ENCODE results near the gene CXCL12.

The CXCL12 gene

DNA sequence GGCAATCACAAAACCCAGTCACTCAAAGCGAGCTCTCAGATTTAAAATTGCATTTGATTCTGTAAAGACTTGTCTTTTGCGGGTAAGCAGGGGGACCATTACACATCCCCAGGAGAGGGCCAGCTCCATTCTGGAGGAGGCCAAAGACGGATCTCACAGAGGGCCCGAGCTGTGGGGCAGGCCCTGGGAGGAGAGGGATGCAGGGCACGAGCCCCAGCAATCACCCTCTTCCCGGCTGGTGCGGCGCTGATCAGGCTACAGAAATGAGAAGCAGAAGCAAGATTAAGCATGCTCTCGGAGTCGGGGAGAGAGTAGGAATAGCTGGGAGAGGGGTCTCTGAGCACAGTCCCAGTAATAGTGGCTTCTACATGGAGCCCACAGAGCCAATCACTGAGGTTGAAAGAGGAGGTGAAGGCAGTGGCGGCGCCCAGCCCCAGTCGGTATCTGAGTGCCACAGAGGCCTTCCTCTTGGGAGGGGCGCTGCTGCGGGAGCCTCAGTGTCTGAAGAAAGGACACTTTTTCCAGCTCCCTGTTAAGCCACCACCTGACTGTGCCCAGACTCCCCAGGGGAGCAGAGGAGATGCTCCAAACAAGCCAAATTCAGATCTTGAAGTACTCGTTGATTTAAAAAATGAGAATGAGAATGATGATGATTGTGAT, 7.1 kb downstream of the CXCL12 start:
- peaks cover 18% of the 10 kb centered on the region for H3K4me1 ChIP-seq (ENCODE audit: control insufficient read depth, insufficient read depth, low read depth, low read length)
- H2BK5ac ChIP-seq (ENCODE audit: low read depth, low read length, poor library complexity, severe bottlenecking), result no peak overlapping the region
- no peak overlapping the region for H3K18ac ChIP-seq (ENCODE audit: low read depth in 1 of 2, low read length in 2 of 2)
- peaks cover 13% of the 10 kb centered on the region for H3K79me1 ChIP-seq (replicated peaks; ENCODE audit: low read length, poor library complexity, severe bottlenecking)
- no peak overlapping the region for H4K91ac ChIP-seq (ENCODE audit: low read length)
- H3K27me3 ChIP-seq (ENCODE audit: control insufficient read depth in 1 of 2, insufficient read depth in 1 of 2, low read length in 2 of 2), result no peaks in the 10 kb centered on the region
- no peak overlapping the region for H4K8ac ChIP-seq (ENCODE audit: low read length)
- H3K23ac ChIP-seq (ENCODE audit: low read length in 2 of 2), result no peak overlapping the region
- no peak overlapping the region for H2BK15ac ChIP-seq (ENCODE audit: low read depth, poor library complexity, severe bottlenecking)
- H3K4ac ChIP-seq (ENCODE audit: low read depth in 1 of 2, low read length in 2 of 2), result no peak overlapping the region
- no peak overlapping the region for H2BK12ac ChIP-seq (ENCODE audit: low read length in 2 of 2)
- no peak overlapping the region for H2BK120ac ChIP-seq (ENCODE audit: low read depth, low read length)
- no peak overlapping the region for H3K14ac ChIP-seq (ENCODE audit: low read length in 2 of 2)
- peaks cover 45 to 82% of the 10 kb centered on the region in 2 experiments for H3K36me3 ChIP-seq (ENCODE audit: control insufficient read depth in 1 of 2, insufficient read depth in 2 of 2, low read depth in 1 of 2, low read length in 2 of 2)
- H3K9ac ChIP-seq (ENCODE audit: low read length), result no peak overlapping the region
- H3K4me3 ChIP-seq (ENCODE audit: insufficient read depth in 1 of 2, low read depth in 1 of 2, low read length in 2 of 2), result no peak overlapping the region
- H3K27ac ChIP-seq (ENCODE audit: low read length, poor library complexity, severe bottlenecking), result no peak overlapping the region
- no peaks in the 10 kb centered on the region for H3K9me3 ChIP-seq (ENCODE audit: control insufficient read depth, low read length)
- H2AFZ ChIP-seq (ENCODE audit: low read depth, low read length), result no peak overlapping the region
- no peak overlapping the region for H2AK5ac ChIP-seq (ENCODE audit: low read length, severe bottlenecking)
- no peak overlapping the region for H3K4me2 ChIP-seq (ENCODE audit: low read length, poor library complexity, severe bottlenecking)
- 96% methylated on average over 14 of the region's 16 CpGs for WGBS
- no peak for DNase-seq

DNA sequence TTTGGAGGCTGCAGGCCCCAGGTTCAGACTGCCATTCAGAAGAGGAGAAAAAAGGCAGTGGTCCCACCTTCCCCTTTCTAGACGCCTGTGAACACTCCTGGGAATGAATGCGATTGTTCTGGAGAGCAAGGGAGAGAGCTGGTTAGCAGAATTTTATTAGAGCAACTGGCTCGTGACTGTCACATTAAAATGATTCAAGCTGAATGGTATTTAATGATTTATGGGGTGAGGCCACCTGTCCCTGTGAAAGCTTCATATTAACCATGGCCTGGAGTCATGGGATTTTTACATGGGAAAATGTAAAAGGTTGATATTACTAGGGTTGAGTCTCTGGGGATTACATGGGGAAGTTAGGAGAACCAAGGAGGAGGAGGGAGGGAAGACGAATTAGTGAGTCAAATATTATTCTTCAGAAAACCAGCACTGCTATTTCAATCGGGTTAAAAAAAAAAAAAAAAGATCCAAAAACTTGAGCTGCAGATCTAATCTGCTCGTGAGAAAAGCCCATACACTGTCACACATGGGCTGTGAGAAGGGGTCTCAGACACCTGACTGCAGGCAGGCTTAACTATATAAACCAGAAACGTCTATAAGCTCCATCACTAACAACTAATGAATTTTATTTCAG, 8.3 kb downstream of the CXCL12 start:
- Histone ChIP-seq H2BK120ac (ENCODE audit: low read depth, low read length) (no peak overlapping the region), H2BK15ac (ENCODE audit: low read depth, poor library complexity, severe bottlenecking) (no peak overlapping the region), H3K4me3 (ENCODE audit: insufficient read depth in 1 of 2, low read depth in 1 of 2, low read length in 2 of 2) (no peak overlapping the region), H2BK12ac (ENCODE audit: low read length in 2 of 2) (no peak overlapping the region), H3K14ac (ENCODE audit: low read length in 2 of 2) (no peak overlapping the region), H3K79me1 (replicated peaks; ENCODE audit: low read length, poor library complexity, severe bottlenecking) (peaks cover 12% of the 10 kb centered on the region), H3K4me1 (ENCODE audit: control insufficient read depth, insufficient read depth, low read depth, low read length) (peaks cover 10% of the 10 kb centered on the region), H3K9me3 (ENCODE audit: control insufficient read depth, low read length) (no peaks in the 10 kb centered on the region), H3K9ac (ENCODE audit: low read length) (peak overlapping the region; percentile 3), H3K18ac (ENCODE audit: low read depth in 1 of 2, low read length in 2 of 2) (no peak overlapping the region), H3K27me3 (ENCODE audit: control insufficient read depth in 1 of 2, insufficient read depth in 1 of 2, low read length in 2 of 2) (no peaks in the 10 kb centered on the region), H2AFZ (ENCODE audit: low read depth, low read length) (no peak overlapping the region), H3K36me3 (ENCODE audit: control insufficient read depth in 1 of 2, insufficient read depth in 2 of 2, low read depth in 1 of 2, low read length in 2 of 2) (peaks cover 56 to 94% of the 10 kb centered on the region in 2 experiments), H4K8ac (ENCODE audit: low read length) (no peak overlapping the region), H2BK5ac (ENCODE audit: low read depth, low read length, poor library complexity, severe bottlenecking) (no peak overlapping the region), H2AK5ac (ENCODE audit: low read length, severe bottlenecking) (no peak overlapping the region), H3K27ac (ENCODE audit: low read length, poor library complexity, severe bottlenecking) (no peak overlapping the region), H4K91ac (ENCODE audit: low read length) (no peak overlapping the region), H3K4ac (ENCODE audit: low read depth in 1 of 2, low read length in 2 of 2) (no peak overlapping the region), H3K4me2 (ENCODE audit: low read length, poor library complexity, severe bottlenecking) (no peak overlapping the region), H3K23ac (ENCODE audit: low read length in 2 of 2) (no peak overlapping the region)
- DNase-seq, result no peak
- 87% methylated on average over 6 of the region's 7 CpGs for WGBS

DNA sequence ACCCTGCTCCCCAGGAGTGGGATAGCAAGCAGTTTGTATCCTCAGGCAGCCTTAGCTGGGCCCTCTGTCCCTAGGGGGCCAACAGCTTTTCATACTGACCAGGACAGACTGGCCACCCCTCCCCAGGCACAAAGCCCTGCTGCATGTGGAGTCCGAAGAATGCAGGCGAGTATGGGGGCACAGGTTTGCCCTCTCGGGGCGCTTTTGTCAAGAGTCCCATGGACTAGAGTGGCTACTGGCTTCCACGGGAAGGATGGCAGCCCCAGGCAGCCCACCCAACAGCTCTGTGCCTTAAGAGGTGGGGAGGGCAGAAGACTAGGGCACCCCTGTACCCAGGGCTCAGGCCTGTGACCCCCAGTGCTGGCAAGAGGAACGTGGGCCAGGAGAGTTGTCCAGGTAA, 10.7 kb downstream of the CXCL12 start:
- Histone ChIP-seq H3K4ac (ENCODE audit: low read depth in 1 of 2, low read length in 2 of 2) (no peak overlapping the region), H2BK5ac (ENCODE audit: low read depth, low read length, poor library complexity, severe bottlenecking) (no peak overlapping the region), H2BK120ac (ENCODE audit: low read depth, low read length) (no peak overlapping the region), H3K9me3 (ENCODE audit: control insufficient read depth, low read length) (no peaks in the 10 kb centered on the region), H3K4me1 (ENCODE audit: control insufficient read depth, insufficient read depth, low read depth, low read length) (peaks cover 9% of the 10 kb centered on the region), H3K79me1 (replicated peaks; ENCODE audit: low read length, poor library complexity, severe bottlenecking) (peaks cover 9% of the 10 kb centered on the region), H3K9ac (ENCODE audit: low read length) (no peak overlapping the region), H2BK15ac (ENCODE audit: low read depth, poor library complexity, severe bottlenecking) (no peak overlapping the region), H3K18ac (ENCODE audit: low read depth in 1 of 2, low read length in 2 of 2) (no peak overlapping the region), H3K4me3 (ENCODE audit: insufficient read depth in 1 of 2, low read depth in 1 of 2, low read length in 2 of 2) (no peak overlapping the region), H3K27me3 (ENCODE audit: control insufficient read depth in 1 of 2, insufficient read depth in 1 of 2, low read length in 2 of 2) (no peaks in the 10 kb centered on the region), H2BK12ac (ENCODE audit: low read length in 2 of 2) (no peak overlapping the region), H3K14ac (ENCODE audit: low read length in 2 of 2) (no peak overlapping the region), H4K91ac (ENCODE audit: low read length) (no peak overlapping the region), H3K27ac (ENCODE audit: low read length, poor library complexity, severe bottlenecking) (no peak overlapping the region), H2AK5ac (ENCODE audit: low read length, severe bottlenecking) (no peak overlapping the region), H4K8ac (ENCODE audit: low read length) (no peak overlapping the region), H3K23ac (ENCODE audit: low read length in 2 of 2) (no peak overlapping the region), H3K4me2 (ENCODE audit: low read length, poor library complexity, severe bottlenecking) (no peak overlapping the region), H3K36me3 (ENCODE audit: control insufficient read depth in 1 of 2, insufficient read depth in 2 of 2, low read depth in 1 of 2, low read length in 2 of 2) (peaks cover 58 to 88% of the 10 kb centered on the region in 2 experiments), H2AFZ (ENCODE audit: low read depth, low read length) (no peak overlapping the region)
- 90% methylated on average over 6 of the region's 6 CpGs for WGBS
- no peak for DNase-seq

DNA sequence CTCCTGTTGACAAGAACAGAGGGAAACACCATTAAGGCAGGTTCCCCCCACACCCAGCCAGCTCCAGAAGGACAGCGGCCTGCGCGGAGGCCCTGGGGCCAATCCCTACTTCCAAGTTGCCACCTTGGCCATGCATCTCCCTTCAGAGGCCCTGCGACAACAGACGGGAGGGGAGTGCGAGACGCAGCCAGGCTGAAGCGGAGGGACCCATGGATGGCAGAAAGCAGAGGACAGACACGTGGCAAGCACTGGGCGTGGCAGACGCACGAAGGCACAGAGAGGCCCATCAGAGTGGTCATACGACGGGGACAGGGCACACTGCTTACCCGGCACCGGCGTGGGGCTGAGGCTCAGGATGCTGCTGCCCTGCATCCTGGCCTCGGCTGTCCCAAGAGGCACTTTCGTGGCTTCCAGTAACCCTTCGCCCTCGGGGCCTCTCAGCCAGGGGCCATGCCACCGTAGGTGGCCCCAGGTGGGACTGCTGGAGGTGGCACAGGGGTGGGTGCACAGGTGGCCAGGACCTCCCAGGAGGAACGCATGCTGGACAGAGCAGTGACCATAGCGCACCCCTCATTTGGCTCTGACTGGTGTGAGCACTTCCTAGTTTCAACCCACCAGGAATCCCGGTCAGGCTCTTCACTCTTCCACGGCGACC, 11.4 kb downstream of the CXCL12 start:
- Histone ChIP-seq H3K4ac (ENCODE audit: low read depth in 1 of 2, low read length in 2 of 2) (no peak overlapping the region), H3K27me3 (ENCODE audit: control insufficient read depth in 1 of 2, insufficient read depth in 1 of 2, low read length in 2 of 2) (no peaks in the 10 kb centered on the region), H2BK15ac (ENCODE audit: low read depth, poor library complexity, severe bottlenecking) (no peak overlapping the region), H4K8ac (ENCODE audit: low read length) (peak overlapping the region; percentile 59), H3K4me3 (ENCODE audit: insufficient read depth in 1 of 2, low read depth in 1 of 2, low read length in 2 of 2) (no peak overlapping the region), H2BK12ac (ENCODE audit: low read length in 2 of 2) (peak overlapping the region in 1 of 2 experiments; percentile 56), H3K9me3 (ENCODE audit: control insufficient read depth, low read length) (no peaks in the 10 kb centered on the region), H3K14ac (ENCODE audit: low read length in 2 of 2) (no peak overlapping the region), H3K27ac (ENCODE audit: low read length, poor library complexity, severe bottlenecking) (no peak overlapping the region), H3K9ac (ENCODE audit: low read length) (no peak overlapping the region), H3K18ac (ENCODE audit: low read depth in 1 of 2, low read length in 2 of 2) (no peak overlapping the region), H2AK5ac (ENCODE audit: low read length, severe bottlenecking) (no peak overlapping the region), H2AFZ (ENCODE audit: low read depth, low read length) (no peak overlapping the region), H3K23ac (ENCODE audit: low read length in 2 of 2) (no peak overlapping the region), H3K79me1 (replicated peaks; ENCODE audit: low read length, poor library complexity, severe bottlenecking) (peaks cover 5% of the 10 kb centered on the region), H2BK120ac (ENCODE audit: low read depth, low read length) (no peak overlapping the region), H4K91ac (ENCODE audit: low read length) (peak overlapping the region; percentile 52), H3K4me1 (ENCODE audit: control insufficient read depth, insufficient read depth, low read depth, low read length) (peaks cover 9% of the 10 kb centered on the region), H3K4me2 (ENCODE audit: low read length, poor library complexity, severe bottlenecking) (no peak overlapping the region), H2BK5ac (ENCODE audit: low read depth, low read length, poor library complexity, severe bottlenecking) (no peak overlapping the region), H3K36me3 (ENCODE audit: control insufficient read depth in 1 of 2, insufficient read depth in 2 of 2, low read depth in 1 of 2, low read length in 2 of 2) (peaks cover 52 to 81% of the 10 kb centered on the region in 2 experiments)
- DNase-seq, result no peak
- 91% methylated on average over 27 of the region's 27 CpGs for WGBS

Measured in mesenchymal stem cell (in vitro differentiated cells and primary cell).